Measurements from ENCODE around the gene CCDC102A.
"Not testable (repeated sequence)": the region's sequence is repeated elsewhere in the genome, so short reads cannot be mapped to it uniquely, and the experiment has no call there.

CCDC102A gene

DNA sequence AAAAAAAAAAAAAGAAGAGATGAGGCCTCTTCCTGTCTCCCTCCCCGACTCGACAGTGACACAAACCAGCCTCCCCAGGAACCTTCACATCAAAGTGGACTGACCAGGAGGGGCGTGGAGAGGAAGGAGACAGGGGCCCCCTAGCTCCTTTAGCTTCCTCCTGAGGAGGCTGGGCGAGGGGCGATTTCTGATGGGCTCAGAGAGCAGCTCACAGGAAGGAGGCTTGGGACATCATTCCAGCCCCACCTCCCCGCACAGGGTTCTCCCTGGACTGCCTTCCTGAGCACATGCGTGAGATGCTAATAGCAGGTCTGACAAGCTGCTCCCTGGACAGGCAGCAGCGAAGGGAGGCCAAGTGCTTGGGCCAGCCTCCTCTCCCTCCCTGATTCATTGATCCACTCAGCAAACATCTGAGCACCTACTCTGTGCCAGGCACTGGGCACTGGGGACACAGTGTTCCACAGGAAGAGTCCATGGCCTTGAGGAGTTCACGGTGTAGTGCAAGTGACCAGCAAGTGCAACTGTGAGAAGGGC, 35.7 kb downstream of the CCDC102A start:
- no peak for DNase-seq (ENCODE audit: low spot score)

DNA sequence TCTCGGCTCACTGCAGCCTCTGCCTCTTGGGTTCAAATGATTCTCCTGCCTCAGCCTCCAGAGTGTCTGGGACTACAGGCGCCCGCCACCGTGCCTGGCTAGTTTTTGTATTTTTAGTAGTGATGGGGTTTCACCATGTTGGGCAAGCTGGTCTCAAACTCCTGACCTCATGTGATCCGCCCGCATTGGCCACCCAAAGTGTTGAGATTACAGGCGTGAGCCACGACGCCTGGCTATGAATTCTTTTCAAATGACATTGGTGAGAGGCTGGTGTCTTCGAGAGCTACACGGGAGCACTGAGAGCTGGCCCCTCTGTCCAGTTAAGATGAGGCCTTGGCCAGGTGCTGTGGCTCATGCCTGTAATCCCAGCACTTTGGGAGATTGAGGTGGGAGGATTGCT, 36.4 kb downstream of the CCDC102A start:
- DNase-seq (ENCODE audit: low spot score): not testable (repeated sequence)

DNA sequence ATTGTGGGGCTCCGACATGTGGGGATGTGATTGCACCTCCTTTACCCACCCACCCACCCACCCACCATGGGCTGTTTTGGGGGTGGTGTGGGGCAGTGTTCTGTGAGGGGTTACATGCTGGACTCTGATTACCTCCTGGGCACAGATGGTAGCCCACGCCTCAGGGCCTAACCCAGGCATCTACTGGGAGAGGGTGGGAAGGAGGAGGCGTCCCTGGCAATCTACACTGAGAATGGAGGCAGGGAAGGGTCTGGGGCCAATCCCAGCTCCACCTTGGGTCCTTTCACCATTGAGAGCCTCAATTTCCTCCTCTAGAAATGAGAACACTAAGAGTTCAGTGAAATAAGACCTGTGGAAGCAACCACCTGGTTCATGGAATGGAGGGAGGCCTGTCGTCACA, 38.3 kb downstream of the CCDC102A start:
- no peak for DNase-seq (ENCODE audit: low spot score)

DNA sequence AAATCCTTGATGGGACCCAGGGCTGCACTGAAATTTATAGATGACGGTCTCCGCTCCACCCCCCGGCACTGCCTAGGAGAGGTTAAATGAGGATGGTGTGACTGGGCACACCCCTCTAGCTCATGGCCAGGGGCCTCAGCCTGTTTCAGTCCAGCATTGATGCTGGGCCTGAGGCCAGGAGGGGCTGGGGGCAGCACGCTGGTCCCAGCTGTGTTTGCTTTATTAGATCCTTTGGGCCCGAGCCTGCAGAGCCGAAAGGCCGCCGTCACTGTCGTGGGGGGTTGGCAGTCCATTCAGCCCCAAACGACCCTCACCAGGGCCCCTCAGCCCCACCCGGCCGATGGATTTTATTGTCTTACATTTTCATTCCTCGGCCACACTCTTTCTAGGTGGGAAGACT, 39.2 kb downstream of the CCDC102A start:
- DNase-seq (ENCODE audit: low spot score): no peak

DNA sequence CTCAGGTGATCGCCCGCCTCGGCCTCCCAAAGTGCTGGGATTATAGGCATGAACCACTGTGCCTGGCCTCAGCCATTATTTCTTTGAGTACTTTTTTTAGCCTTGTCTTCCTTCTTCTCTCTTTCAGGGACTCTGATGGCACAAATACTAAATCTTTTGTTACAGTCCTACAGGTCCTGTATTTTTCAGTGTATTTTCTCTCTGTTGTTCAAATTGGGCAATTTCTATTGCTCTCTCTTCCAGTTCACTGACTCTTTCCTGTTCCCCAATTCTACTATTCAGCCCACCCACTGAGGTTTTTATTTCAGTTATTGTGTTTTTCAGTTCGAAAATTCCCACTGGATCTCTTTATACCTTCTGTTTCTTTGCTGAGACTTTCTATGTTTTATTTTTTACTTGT, 42.6 kb downstream of the CCDC102A start:
- DNase-seq (ENCODE audit: low spot score): no peak

DNA sequence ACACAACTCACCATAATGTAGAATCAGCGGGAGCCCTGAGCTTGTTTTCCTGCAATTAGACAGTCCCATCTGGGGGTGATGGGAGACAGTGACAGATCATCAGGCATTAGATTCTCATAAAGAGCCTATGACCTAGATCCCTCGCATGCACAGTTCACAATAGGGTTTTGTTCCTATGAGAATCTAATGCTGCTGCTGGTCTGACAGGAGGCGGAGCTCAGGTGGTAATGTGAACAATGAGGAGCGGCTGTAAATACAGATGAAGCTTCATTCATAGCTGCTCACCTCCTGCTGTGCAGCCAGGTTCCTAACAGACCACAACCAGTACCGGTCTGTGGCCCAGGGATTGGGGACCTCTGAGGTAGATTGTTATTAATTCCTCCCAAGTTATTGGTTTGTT, 47.1 kb downstream of the CCDC102A start:
- no peak for DNase-seq (ENCODE audit: low spot score)

DNA sequence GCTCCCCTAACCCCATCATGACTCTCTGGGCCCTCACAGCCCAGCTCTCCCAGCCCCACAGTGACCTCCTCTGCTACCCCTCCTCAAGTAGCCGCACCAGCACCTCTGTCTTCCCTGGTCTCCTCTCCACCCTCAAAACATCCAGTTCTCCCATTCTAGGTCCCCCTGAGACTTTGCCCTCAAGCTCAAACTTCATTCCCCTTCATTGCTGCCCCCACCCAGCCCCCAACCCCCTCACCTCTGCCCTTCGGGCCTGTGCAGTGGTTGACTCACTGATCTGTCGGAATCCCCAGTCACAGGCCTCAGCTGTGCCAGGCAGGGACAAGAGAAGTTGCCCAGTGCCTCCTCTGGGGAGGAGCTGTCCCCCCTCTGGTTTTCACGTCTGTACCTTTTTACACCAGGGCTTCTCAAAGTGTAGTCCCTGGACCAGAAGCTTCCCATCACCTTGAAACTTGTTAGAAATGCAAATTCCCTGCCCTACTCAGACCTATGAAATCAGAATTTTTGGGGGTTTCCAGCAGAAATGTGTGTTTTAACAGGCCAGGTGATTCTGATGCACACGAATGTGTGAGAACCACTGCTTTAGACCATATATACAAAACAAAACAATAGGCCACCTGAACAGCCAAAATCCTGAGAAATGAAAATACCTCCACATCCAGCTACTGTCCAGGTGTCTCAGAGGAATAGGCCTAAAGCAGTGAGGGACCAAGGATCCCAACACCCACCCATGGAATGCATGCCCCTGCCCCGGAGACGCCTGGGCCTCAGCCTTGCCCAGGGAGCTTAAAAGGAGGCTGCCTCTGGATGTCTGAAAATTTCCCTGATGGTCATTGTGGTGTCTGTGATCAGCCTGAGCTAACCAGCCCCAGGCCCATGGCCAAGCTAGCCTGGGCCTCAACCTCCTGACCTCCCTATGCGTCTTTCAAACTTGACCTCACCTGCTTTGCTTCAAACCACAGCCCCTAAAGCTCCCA, 49.2 kb downstream of the CCDC102A start:
- DNase-seq (ENCODE audit: low spot score): no peak

DNA sequence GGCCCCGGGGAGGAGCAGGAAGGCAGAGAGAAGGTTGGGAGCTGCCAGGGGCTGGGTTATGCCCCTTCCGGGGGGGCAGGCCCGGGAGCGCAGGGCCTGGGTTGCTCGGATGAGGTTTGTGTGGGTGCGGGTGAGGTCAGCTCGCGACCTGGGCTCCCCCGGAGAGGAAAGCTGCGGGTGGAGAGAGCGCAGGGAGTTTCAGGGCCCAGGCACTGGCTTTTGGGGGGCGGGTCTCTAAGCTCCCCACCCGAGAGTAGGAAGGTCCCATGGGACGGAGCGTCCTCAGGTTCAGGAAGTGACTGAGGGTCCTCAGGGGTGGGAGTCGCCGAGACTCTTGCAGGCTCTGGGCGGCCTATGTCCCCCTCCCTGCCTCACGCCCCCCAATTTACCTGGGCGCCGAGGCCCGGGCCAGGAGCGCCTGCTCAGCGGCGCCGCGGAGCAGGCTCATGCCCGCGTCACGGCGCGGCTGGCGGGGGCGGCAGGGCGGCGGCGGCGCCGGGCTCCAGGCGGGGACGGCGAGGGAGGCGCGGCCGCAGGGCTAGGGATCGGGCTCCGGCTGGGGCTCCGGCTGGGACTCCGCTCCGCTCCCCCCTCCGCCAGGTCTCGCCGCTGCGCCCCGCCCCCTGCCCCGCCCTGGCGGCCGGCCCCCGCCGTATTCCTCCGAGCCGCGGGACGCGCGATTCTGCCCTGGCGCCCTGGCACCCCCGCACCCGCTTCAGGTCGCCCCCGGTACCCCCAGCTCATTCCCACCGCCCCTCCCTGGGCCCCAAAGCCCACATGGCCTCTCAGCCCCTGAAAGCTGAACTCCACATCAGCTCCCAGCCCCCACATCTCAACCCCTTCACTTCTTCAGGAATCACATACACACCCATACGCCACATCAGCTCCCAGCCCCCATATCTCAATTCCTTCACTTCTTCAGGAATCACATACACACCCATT, 50.2 kb downstream of the CCDC102A start, which contains the start of gene DOK4:
DOK4 (minus strand) TSS at position 578 of the 942 bp plus-strand sequence. CDS start 6,986 bp downstream, outside the sequence.
- peak; percentile 68 for DNase-seq (ENCODE audit: low spot score)

DNA sequence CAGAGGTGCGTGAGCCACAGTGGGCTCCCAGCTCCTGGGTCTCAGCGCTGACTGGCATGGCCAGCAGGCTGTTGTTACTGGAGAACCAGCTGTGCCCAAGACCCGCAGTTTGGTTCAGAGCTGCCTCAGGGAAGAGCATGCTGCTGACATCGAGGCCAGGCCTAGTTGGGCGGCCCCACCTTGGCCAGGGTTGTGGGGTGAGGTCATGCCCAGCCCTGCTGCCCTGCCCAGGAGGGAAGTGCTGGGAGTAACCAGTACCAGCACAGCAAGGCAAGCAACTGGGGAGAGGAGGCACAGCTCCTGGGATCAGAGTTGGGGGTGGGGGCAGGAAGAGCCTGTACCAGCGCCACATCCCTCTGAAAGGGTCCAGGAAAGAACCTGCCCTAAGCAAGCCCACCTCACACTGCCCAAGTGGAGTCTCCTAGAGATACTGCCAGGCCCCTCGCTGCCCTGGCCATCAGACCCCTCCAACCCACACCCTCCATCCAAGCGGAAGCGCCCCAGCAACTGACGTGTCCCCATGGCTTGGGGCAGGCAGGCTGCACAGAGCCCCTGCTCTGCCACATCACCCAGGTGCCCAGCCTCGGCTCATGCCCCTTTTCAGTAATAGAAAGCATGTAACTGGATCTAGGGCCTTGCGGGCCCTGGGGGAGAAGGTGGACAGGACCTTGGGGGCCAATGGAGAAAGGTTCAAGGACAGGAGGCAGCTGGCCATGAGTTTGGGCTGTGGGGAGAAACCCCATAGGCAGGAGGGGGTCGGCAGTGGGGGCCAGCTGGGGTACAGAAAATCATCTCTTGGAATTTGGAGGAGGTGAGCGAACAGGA, 51.1 kb downstream of the CCDC102A start:
- DNase-seq (ENCODE audit: low spot score): no peak

DNA sequence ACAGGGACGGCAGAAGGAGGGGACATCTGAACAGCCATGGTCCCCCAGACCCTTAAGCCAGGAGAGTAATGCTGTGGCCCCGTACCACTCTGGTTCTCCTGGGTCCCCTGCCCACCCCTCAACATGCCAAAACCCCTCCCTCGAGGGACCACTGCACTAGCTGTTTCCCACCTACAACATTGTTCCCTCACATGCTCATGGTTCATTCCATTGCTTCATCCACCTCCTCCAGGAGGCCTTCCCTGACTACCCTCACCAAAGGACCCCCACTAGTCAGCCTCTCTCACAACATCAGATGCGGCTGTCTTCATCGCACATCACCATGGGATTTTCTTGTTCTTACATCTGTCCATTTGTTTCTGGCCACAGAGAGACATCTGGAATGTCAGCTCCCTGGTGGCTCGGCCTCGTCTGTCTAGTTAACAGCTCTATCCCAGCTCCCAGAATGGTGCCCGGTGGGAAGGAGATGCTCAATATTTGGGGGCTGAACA, 51.8 kb downstream of the CCDC102A start:
- no peak for DNase-seq (ENCODE audit: low spot score)

DNA sequence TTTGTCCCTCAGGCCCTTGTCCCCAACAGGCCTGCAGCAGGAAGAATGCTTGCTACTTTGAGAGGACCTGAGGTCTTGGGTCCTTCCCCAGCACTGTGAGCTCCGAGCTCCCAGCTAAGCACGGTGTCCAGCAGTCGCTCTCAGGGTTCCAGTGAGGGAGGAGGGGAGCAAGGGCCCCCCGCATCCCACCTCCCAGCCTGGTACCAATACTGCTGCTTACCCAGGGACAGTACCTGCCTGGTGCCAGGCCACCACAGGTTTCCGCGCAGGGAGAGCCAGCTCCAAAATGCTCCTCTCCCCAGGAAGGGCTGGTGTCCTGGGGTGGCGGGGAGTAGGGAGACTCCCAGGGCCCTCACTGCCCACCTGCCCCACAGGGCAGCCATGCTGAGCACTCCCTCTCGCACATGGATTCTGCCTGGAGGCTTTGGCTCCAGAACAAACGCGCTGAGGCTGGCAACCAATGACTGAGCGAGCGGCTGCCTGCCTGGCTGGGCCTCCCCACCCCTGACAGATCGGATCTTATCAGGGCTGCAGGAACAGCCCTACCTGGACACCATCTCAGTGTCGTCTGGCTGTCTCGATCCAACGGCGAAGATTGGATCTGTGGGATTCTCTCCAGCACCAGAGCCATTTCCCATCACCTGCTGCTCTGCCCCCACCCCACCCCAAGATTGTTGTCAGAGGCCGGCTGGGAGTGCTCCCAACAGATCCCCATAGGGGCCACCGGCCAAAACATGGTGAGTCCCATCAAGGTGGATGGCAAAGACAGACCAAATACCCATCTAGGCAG, 52.5 kb downstream of the CCDC102A start:
- DNase-seq (ENCODE audit: low spot score): peak; percentile 89

DNA sequence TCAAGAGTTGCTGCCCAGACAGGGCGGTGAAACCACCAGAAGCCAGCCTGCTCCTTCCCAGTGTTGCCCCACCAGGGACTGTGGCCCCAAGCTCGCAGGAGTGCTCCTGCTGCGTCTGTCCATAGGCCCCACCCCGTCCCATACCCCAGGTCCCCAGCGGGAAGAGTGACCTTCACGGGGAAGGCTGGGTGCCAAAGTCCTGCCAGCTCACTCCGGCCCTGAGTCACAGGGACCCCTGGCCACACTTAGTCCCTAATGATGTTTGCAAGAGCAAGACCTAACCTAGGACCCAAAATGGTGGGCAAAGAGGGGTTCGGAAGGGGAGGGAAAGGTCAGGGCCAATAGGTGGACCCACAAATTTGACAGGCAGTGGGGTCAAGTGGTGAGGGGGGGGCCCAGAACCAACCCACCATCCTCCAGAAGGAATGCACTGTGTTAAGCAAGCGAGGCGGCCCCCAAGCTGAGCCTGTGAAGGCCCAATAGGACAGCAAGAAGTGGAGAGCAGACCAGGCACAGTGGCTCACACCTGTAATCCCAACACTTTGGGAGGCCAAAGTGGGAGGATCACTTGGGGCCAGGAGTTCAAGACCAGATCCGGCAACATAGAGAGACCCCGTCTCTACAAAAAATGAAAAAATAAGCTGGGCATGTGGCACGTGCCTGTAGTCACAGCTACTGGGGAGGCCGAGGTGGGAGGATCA, 53.4 kb downstream of the CCDC102A start:
- DNase-seq (ENCODE audit: low spot score): no peak

DNA sequence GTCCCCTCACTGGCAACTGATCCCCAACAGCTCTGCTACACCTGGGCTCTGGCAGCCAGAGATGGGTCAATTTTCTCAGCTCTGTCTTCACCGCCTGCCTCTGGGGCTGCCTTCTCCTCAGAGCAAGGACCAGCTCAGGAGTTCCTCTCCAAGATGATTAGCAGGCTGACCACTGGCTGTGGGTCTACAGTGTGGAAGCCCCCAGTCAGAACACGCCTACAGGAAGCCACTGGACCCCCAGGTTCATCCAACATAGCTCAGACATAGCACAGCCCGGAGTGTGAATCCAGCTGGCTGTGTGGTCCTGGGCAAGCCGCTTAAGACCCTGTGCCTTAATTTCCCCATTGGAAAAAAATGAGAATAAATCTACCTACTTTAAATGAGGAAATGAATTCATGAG, 55.0 kb downstream of the CCDC102A start:
- DNase-seq (ENCODE audit: low spot score): no peak

DNA sequence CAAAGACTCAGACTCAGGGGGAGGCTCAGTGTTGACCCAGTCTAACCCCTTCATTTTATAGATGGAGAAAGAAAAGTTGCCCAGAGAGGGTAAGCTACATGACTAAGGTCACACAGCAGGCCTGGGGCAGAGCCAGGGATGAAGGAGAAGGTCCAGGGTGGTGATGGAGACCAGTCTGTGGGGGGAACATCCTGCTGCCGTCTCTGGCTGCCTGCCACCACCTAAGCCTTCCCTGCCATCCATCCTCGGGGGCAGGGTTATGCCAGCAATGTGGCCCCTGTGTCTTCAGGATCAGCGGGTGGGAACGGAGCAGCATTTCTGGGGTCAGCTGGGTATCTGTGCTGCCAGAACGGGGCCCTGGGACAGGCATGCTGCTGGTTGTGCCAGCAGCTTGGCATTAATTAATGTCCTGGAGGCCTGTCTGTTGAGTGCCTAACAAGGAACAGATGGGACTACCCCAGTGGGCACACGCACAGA, 55.6 kb downstream of the CCDC102A start:
- peak; percentile 71 for DNase-seq (ENCODE audit: low spot score)

DNA sequence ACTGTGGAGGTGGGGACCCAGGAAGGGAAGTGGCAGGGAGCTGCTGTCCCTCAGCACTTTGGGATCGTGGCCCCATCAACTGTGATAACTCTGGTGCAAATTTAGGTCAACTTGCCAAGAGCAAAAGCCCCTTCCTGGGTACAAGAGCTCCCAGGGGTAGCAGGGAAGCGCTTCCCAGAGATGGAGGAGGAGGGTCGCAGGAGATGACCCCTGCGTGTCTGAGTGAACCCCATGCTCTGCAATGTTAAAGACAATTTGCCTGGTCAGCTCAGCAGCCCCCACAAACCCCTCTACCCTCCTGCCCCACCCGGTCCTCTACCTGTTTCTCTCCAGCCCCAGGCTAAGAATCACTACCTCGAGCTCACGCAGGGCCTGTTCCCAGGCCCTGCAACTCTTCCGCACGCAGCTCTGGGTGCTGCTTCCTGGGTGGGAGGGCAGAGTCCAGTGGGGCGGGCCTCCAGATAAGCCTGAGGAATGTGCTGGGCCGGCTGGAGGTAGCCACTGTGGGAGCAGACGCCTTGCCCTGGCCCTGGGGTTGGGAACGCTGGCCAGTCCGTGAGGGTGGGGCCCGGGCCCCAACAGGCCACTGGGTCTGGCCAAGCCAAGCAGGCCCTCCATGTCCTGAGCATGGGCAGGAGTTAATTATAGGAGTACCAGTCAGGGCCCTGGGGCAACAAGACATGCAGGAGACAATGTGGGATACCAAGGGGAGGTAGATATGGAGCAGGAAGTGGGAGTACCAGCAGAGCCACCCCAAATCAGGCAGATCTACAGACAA, 56.2 kb downstream of the CCDC102A start:
- DNase-seq (ENCODE audit: low spot score): no peak

DNA sequence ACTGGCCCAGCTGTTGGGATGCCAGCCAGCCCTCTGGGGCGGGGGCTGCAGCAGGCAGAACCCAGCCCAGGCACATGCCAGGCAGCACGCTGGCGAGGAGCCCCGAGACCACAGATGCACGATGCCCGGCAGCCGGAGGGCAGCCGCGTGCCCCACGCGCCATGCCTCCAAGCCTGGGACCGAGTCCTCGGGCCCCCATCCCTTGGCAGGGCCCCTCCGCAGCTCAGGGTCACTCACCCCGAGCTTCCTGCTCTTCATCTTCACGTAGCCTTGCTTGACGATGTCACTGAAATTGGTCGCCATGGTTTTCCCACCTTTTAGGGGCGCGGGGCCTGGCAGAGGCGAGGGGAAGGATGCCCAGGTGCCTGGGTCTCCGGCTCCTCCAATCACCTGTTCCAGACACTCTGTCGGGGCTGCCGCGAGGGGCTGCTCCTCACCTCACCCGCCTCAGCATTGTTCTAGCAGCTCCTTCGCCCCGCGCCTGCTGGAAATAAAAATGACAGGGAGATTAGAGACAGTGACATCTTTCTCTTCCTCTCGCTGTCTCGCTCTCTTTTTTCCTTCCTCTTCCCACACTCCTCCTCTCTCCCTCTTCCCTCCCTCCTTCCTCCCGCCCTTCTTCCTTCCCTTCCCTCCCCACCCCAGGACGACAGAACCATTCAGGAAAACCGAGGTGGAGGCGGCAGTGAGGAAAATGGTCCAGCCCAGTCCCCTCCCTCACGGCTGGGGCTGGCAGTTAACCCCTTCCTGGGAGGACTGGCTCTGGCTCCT, 57.0 kb downstream of the CCDC102A start:
- DNase-seq (ENCODE audit: low spot score): peak; percentile 80

DNA sequence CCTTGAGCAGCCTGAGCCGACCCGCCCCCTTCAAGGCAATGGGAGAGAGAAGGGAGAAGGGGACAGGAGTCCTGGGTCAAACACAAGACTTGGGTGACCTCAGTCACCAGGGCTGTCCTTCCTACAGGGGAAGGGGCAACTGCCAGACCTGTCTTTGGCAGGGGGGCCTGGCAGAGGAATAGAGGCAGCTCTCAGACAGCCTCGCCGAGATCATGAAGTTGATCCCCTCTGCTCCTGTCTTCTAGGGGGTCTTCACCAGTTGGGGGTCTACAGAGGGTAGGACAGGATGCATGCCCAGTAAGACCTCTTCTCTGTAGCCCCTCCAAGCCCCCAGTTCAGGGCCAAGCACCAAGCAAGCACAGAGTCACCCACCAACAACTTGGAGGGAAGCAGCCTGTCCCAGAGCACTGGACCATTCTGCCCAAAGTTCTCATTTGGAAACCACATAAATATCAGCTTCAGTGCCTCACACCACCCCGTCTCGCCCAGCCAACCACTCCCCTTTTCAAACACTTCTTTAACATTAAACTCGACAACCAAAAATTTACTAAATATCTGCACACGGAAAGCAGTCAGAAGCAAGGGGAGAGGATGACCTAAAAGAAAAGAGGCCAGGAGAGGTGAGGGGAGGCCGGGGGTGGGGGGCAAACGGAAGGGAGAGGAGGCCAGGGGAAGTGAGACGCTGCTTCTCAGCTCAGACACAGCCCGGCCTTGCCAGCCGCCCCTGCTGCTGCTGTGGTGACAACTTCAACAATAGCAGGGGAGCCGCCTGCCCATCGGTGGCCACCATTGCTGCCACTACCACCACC, 57.8 kb downstream of the CCDC102A start:
- no peak for DNase-seq (ENCODE audit: low spot score)
